C4-2B (cell line): ENCODE results near the gene SH3RF1.

Source experiments
- CTCF ChIP-seq: fragments of 450-650 bp; conservative IDR thresholded peaks from 2 replicates; pipeline ENCODE4 v1.5.1; 2017; ENCODE audit warnings: mild to moderate bottlenecking
- ZFX ChIP-seq: fragments of 450-650 bp; IDR thresholded peaks from 2 replicates; pipeline ENCODE4 v1.6.1; 2017

- TF ChIP-seq CTCF (no peak), ZFX (no peak)
Measured at GRCh38 chr4:169256101-169256612, 14.6 kb downstream of the SH3RF1 start.
